Right renal pelvis (tissue), 4 donors: ENCODE data around the gene SLC25A48. TPM values are rescaled to one million over a fixed set of nuclear protein-coding genes. Genes with fewer than 3 reads are reported as not detected.

Source experiments
- DNase-seq, 4 donors: peaks; one replicate each; pipeline ENCODE4 v3.0.0-alpha.2; 2013; ENCODE audit warnings: low read depth in 4 of 4, low spot score in 3 of 4, missing footprints in 1 of 4
- polyA plus RNA-seq, 4 donors: library from polyadenylated mRNA; unstranded; fragments of 120-200 nt; gene quantifications; one replicate each; pipeline ENCODE4 v1.2.1, GENCODE V29; 2013; ENCODE audit not compliant: insufficient read length in 4 of 4

SLC25A48 gene
- polyA plus RNA-seq, 4 donors, result 2.9 to 3.9 (median 3.2) TPM

DNA sequence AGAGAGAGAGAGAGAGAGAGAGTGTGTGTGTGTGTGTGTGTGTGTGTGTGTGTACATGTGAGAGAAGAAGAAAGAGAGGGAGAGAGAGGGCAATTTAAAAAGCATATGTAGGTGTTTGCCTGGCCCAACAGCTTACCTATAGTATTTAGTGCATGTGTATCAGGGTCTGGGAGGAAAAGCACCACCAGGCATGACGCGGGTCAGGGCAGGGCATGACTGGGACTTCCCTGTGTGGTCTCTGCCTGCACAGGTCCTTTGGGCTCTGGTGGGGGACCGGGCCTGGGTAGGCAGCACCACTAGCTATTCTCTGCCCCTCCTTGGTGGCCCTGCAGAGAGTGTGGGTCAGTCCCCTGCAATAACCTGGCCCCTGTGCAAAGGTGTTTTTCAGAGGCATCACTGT is 45.1 kb downstream of the SLC25A48 start:
- no peak for DNase-seq

GRCh38 chr5:135880278-135880677 is 45.8 kb downstream of the SLC25A48 start:
- DNase-seq, result no peak

GRCh38 chr5:135880801-135881200 is 46.3 kb downstream of the SLC25A48 start:
- DNase-seq, result no peak

- DNase-seq, result no peak
These were observed 46.8 kb downstream of the SLC25A48 start for GRCh38 chr5:135881244-135881643.

- no peak for DNase-seq
These were observed 47.4 kb downstream of the SLC25A48 start for GRCh38 chr5:135881819-135882218.

DNA sequence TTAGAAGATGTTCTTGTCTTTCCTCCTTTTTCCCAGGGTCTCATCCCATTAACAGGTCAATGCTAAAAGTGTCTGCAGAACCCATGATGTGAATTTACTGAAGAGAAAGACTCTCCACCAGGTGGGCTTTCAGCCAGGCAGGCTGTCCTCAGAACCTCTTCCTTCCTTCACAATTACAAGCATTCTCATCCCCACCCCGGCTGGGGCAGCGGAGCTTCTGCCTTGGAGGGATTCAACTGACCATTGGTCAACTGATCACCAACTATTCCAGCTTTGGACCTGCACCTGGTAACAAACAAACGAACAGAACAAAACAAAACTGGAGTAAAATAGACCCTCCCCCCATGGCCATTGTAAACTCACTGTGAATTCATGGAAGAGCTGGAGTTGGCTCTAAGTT is 48.6 kb downstream of the SLC25A48 start:
- no peak for DNase-seq

DNA sequence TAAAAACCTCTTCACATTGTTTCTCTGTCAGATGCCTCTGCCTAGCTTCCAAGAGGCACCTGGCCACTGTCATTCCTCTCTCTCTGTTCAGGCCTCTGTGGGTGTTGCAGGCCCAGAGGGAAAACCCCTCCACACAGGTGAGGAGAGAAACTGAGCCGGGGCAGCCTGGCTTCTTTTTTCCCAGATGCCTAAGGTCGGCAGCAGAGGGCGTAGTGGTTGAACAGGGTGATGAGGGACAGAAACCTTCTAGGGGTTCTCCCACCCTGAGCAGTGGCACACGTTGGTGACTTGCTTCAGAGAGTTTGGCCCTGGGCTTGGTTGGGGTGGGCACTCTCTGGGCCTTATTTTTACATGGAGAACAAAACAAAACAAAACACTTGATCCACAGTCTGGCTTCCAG is 49.0 kb downstream of the SLC25A48 start:
- DNase-seq, result no peak

DNA sequence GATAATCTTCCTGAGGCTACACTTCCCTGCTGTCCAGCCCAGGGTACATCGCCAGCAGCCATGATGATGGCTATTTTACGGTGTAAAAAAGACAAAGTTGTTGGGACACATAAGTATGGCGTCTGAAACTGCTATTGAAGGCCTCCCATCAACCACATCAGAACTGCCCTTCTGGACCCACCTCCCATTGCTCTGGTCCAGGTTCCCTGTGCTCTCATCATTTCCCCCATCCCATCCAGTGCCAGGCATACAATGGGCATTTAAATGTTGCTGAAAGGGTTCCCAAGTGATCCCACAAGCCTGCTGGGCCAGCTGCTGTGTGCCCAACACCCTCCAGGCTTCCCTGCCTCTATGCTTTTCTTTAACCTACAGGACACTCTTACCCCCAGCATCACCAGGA is 50.6 kb downstream of the SLC25A48 start:
- DNase-seq, result no peak

- DNase-seq, result no peak
These were observed 51.7 kb downstream of the SLC25A48 start for GRCh38 chr5:135886136-135886535.

DNA sequence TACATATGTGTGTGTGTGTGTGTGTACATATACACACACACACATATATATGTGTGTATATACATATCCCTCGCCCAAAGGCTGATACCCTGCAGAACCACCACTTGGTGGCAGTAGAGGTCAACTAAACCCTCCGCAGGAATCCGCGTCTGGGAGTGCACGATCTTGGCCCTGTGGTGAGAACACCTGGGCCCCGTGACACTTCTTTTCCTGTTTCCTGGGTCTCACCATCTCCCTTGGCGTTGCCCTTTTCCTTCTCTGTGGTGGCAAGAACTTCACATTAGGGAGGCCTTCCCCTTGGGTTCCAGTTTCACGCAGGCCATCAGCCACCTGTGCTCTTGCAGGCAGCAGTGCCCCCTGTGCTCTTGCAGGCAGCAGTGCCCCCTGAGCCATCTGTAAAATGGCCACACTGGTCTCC is 53.0 kb downstream of the SLC25A48 start:
- DNase-seq, result peak; percentile 48 to 60 (median 59)

- no peak for DNase-seq
These were observed 53.6 kb downstream of the SLC25A48 start for GRCh38 chr5:135887881-135888614.

DNA sequence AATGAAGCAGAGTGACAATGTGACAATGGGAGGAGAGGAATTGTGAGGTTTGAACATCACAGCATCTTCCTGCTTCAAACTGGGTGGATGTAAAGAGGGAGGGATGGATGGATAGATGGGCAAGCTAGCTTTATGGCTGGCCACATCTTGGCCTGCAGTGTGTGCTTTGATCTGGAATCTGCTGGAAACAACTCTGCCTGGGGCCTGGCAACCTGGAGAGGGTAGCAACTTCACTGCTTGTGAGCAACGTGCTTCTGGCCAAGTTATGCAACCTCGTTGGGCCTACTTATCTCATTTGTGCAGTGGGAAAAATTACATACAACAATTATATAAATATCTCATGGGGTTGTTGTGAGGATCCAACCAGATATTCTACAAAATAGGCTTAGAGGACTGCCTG is 55.8 kb downstream of the SLC25A48 start:
- DNase-seq, result no peak

- DNase-seq, result no peak
These were observed 56.4 kb downstream of the SLC25A48 start for GRCh38 chr5:135890867-135891266.

DNA sequence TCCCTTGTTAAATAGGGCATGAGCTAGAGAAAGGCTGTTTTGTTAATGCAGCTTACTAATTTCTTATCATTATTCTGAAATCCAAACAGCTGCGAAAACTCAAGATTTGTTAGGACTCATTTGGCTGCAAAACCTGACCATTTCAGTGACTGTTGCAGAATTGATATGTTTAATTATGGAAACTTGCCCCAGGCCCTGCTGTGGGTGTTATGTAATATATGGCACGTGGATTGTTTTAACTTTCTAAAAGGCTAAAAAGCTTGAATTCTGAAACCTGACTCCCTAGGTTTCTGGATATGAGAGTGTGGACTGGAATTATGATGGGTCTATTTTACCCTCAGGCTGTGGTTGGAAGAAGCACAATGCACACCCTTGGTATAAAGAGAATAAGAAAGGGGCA is 56.8 kb downstream of the SLC25A48 start:
- DNase-seq, result no peak

DNA sequence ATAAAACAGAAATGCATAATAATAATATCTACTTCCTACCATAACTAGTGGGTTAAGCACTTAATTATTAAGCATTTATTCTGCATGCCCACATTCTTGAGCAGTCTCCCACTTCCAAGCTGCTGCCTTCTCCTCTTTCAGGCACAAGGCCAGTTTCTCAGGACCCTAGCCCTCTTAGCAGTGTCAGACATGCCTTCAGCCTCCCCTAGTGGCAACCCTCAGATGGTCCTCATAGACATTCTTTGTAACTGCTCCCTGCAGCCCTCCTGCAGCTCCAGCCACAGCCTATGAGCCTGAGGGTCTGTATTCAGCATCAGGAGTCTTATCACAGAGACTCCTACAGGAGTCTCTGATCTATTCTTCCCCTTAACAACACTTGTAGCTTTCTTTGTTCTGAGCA is 57.3 kb downstream of the SLC25A48 start:
- peak in 2 of 4 donors; percentile 23 to 26 for DNase-seq

- DNase-seq, result no peak
These were observed 59.8 kb downstream of the SLC25A48 start for GRCh38 chr5:135894276-135894675.

GRCh38 chr5:135894789-135895188 is 60.3 kb downstream of the SLC25A48 start:
- DNase-seq, result no peak

DNA sequence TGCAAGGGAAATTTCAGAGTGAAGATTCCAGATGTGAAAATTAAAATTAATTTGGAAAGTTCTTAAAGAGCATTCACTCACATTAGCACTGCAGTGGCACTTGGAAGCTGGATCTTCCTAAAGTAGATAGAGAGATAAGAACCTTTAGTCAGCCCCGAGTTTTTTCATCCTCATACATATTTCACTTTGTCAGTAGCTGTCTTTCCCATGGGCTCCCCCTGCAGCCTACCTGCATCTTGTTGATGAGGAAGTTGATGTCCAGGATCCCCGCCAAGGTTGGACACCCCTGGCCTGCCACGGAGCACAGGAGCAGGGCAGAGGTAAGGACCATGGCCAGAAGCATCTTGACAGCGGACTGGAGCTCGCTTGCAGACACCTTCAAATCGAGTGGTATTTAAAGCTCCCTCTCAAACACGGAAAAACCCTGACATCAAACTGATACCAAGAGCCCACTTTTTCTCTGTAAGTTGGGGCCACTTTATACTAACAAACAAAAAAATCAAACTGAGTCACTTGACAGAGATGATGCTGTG is 61.1 kb downstream of the SLC25A48 start, which contains the start of gene IL9:
TSS of gene IL9 (minus strand) at position 368 of the 533 bp plus-strand sequence. CDS start at position 343, 25 bp downstream.
- DNase-seq, result no peak

DNA sequence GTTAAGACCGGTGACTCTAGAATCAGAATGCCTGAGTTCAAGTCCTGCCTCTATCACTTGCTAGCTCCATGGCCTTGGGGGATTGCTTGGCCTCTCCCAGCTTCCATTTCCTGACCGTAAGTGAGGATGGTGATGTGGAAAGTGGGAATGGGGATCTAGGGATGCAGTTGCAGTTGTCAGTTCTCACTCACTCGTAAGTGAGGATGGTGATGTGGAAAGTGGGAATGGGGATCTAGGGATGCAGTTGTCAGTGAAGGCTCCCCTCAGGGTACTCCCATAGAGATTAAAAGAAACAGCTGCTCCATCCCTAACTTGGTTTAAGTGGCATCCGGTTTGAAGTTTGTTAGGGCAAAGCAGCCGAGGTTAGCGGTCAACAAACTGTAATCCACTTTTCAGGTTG is 64.2 kb downstream of the SLC25A48 start:
- no peak for DNase-seq

- no peak for DNase-seq
These were observed 65.8 kb downstream of the SLC25A48 start for GRCh38 chr5:135900276-135900675.

GRCh38 chr5:135901633-135902032 is 67.2 kb downstream of the SLC25A48 start:
- no peak for DNase-seq

DNA sequence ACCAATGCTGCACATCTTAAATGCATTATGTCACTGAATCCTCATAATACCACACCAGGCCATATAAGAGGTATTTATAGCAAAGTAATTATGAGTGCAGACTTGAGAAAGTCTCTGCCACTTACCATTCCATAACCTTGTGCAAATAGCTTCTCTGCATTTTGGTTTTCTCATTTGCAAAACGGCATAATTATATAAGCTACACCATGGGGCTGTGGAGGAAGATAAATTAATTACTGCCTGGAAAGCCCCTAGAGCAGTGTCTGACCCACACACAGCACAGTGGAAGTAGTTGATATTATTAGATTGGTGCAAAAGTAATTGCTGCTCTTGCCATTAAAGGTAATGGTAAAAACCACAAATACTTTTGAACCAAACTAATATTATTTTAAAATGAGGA is 70.7 kb downstream of the SLC25A48 start:
- no peak for DNase-seq
